B cell (primary cell): Measurements from ENCODE around the gene CDYL.

Source experiments
- CTCF ChIP-seq: fragments of 200-600 bp; IDR thresholded peaks from one replicate; pipeline ENCODE4 v1.8.0; 2022; ENCODE audit warnings: antibody characterized with exemption, mild to moderate bottlenecking
- EZH2 ChIP-seq: IDR thresholded peaks from 2 replicates; pipeline ENCODE4 v1.6.1; 2012; ENCODE audit warnings: borderline replicate concordance, low read depth, mild to moderate bottlenecking, moderate library complexity, low read length; ENCODE audit not compliant: insufficient read depth, poor library complexity, severe bottlenecking

DNA sequence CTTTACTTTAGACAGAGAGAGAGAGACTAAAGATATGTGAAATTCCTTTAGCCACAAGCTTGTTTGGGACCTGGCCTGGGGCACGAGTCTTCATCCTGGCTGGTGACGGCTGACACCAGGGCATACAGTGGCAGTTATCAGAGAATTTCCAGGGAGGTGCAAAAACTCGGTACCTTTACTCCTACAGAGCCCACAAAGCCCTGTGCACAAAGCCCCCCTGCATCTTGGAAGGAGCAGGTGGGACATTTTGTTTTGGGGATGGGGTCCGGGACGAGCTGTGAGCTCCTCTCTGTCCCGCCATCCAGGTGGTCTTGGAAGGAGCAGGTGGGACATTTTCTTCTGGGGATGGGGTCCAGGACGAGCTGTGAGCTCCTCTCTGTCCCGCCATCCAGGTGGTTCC lies 198.8 kb downstream of the CDYL start:
- TF ChIP-seq CTCF (no peak), EZH2 (no peak)
